ENCODE data around the gene ZSWIM5. TPM values are rescaled to one million over a fixed set of nuclear protein-coding genes. Genes with fewer than 3 reads are reported as not detected.

Gene ZSWIM5
- total and polyA plus RNA-seq, 9 of the 15 experiments (the other 6 are each of a cell fraction or from before 2014, with no cell fraction given), result under 0.01 to 0.07 (median 0.03) TPM; not detected in 3

DNA sequence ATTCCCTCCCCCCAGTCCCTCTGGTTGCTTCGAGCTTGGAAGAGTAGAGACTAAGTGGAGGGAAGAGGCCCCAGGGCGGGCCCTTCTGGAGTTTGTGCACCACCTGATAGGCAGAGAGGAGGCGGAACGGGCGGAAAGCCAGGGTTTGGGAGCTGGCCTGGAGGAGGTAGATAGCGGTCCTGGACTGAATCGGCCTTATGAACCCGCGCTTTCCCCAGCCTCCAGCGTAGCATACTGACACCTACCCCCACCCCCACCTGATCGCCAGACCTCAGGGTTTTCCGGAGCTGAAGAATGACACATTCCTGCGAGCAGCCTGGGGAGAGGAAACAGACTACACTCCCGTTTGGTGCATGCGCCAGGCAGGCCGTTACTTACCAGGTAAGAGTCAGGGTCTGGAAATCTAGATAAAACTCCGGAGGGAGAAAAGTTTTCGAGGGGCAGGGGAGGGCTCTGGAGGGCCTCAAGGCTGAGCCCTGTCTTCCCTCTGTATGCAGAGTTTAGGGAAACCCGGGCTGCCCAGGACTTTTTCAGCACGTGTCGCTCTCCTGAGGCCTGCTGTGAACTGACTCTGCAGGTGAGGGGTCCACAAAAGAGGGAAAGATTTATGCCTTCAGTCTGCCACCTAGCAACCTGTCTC, 193.6 kb downstream of the ZSWIM5 start (continued):
- TF ChIP-seq KDM4B (IDR thresholded peaks at IDR 0.05; ENCODE audit: borderline replicate concordance in 2 of 2, low read depth in 1 of 2), result peak in 1 of 2 experiments; percentile 69; a peak in 1 of 4 replicates
- TF ChIP-seq, protein P1, sequence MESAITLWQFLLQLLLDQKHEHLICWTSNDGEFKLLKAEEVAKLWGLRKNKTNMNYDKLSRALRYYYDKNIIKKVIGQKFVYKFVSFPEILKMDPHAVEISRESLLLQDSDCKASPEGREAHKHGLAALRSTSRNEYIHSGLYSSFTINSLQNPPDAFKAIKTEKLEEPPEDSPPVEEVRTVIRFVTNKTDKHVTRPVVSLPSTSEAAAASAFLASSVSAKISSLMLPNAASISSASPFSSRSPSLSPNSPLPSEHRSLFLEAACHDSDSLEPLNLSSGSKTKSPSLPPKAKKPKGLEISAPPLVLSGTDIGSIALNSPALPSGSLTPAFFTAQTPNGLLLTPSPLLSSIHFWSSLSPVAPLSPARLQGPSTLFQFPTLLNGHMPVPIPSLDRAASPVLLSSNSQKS (CRISPR knock-in tag; IDR thresholded peaks at IDR 0.05), result no peak
- TF ChIP-seq TCF7 (IDR thresholded peaks at IDR 0.05; ENCODE audit: borderline replicate concordance), result peak; percentile 60; the same call in 1 of the 2 replicates
- peak; percentile 80; the same call in 1 of the 2 replicates for TF ChIP-seq MXI1 (IDR thresholded peaks at IDR 0.05; ENCODE audit: low read depth, low read length)
- no peak for TF ChIP-seq ZNF408 (CRISPR knock-in tag; IDR thresholded peaks at IDR 0.05; ENCODE audit: low read depth)
- TF ChIP-seq, protein P2, sequence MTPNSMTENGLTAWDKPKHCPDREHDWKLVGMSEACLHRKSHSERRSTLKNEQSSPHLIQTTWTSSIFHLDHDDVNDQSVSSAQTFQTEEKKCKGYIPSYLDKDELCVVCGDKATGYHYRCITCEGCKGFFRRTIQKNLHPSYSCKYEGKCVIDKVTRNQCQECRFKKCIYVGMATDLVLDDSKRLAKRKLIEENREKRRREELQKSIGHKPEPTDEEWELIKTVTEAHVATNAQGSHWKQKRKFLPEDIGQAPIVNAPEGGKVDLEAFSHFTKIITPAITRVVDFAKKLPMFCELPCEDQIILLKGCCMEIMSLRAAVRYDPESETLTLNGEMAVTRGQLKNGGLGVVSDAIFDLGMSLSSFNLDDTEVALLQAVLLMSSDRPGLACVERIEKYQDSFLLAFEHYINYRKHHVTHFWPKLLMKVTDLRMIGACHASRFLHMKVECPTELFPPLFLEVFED (CRISPR knock-in tag; conservative IDR thresholded peaks at IDR 0.05), result no peak; the same call in 1 of the 2 replicates
- peak; percentile 53 for TF ChIP-seq CREB1 (IDR thresholded peaks at IDR 0.05)
- TF ChIP-seq CREB1 (CRISPR knock-in tag; IDR thresholded peaks at IDR 0.05), result peak; percentile 67; the same call in 1 of the 2 replicates
- peak; percentile 93 for TF ChIP-seq ETV1 (tag; conservative IDR thresholded peaks at IDR 0.05; ENCODE audit: low read depth)
- TF ChIP-seq FOXM1 (IDR thresholded peaks at IDR 0.05; ENCODE audit: low read depth), result peak; percentile 89
- peak; percentile 58; the same call in 1 of the 2 replicates for TF ChIP-seq FOXM1 (CRISPR knock-in tag; IDR thresholded peaks at IDR 0.05; ENCODE audit: low read depth)
- TF ChIP-seq, protein P3, sequence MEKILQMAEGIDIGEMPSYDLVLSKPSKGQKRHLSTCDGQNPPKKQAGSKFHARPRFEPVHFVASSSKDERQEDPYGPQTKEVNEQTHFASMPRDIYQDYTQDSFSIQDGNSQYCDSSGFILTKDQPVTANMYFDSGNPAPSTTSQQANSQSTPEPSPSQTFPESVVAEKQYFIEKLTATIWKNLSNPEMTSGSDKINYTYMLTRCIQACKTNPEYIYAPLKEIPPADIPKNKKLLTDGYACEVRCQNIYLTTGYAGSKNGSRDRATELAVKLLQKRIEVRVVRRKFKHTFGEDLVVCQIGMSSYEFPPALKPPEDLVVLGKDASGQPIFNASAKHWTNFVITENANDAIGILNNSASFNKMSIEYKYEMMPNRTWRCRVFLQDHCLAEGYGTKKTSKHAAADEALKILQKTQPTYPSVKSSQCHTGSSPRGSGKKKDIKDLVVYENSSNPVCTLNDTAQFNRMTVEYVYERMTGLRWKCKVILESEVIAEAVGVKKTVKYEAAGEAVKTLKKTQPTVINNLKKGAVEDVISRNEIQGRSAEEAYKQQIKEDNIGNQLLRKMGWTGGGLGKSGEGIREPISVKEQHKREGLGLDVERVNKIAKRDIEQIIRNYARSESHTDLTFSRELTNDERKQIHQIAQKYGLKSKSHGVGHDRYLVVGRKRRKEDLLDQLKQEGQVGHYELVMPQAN (IDR thresholded peaks at IDR 0.05; ENCODE audit: borderline replicate concordance), result 0 out of 2 replicates have a peak, but pooled peaks have one; percentile 60
- peak; percentile 94 for TF ChIP-seq STAT5A (IDR thresholded peaks at IDR 0.05; ENCODE audit: borderline replicate concordance, low read length)
- TF ChIP-seq POLR2A (conservative IDR thresholded peaks at IDR 0.05), result 0 out of 2 replicates have a peak, but pooled peaks have one; percentile 50
- TF ChIP-seq, protein P4, sequence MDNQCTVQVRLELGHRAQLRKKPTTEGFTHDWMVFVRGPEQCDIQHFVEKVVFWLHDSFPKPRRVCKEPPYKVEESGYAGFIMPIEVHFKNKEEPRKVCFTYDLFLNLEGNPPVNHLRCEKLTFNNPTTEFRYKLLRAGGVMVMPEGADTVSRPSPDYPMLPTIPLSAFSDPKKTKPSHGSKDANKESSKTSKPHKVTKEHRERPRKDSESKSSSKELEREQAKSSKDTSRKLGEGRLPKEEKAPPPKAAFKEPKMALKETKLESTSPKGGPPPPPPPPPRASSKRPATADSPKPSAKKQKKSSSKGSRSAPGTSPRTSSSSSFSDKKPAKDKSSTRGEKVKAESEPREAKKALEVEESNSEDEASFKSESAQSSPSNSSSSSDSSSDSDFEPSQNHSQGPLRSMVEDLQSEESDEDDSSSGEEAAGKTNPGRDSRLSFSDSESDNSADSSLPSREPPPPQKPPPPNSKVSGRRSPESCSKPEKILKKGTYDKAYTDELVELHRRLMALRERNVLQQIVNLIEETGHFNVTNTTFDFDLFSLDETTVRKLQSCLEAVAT (IDR thresholded peaks at IDR 0.05), result peak in 1 of 2 experiments; percentile 38; a peak in 2 of 4 replicates
- no peak for TF ChIP-seq DDX20 (tag; IDR thresholded peaks at IDR 0.05; ENCODE audit: low read depth)
- TF ChIP-seq, protein P5, sequence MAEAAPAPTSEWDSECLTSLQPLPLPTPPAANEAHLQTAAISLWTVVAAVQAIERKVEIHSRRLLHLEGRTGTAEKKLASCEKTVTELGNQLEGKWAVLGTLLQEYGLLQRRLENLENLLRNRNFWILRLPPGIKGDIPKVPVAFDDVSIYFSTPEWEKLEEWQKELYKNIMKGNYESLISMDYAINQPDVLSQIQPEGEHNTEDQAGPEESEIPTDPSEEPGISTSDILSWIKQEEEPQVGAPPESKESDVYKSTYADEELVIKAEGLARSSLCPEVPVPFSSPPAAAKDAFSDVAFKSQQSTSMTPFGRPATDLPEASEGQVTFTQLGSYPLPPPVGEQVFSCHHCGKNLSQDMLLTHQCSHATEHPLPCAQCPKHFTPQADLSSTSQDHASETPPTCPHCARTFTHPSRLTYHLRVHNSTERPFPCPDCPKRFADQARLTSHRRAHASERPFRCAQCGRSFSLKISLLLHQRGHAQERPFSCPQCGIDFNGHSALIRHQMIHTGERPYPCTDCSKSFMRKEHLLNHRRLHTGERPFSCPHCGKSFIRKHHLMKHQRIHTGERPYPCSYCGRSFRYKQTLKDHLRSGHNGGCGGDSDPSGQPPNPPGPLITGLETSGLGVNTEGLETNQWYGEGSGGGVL (CRISPR knock-in tag; IDR thresholded peaks at IDR 0.05), result no peak
